Vagina (tissue), 2 donors: ENCODE measurements around the gene SOHLH2. TPM values are rescaled to one million over a fixed set of nuclear protein-coding genes. Genes with fewer than 3 reads are reported as not detected.

ENCODE experiments used
- DNase-seq, 2 donors: peaks; one replicate each; pipeline ENCODE4 v3.0.0-alpha.2; 2017; ENCODE audit errors: extremely low spot score in 2 of 2
- H3K27ac ChIP-seq: fragments of 200-600 bp; sonication (generic); one replicate; pipeline ENCODE4 v1.5.1; 2019
- H3K27me3 ChIP-seq: fragments of 200-600 bp; sonication (generic); one replicate; pipeline ENCODE4 v1.5.1; 2019
- H3K36me3 ChIP-seq, 2 donors: fragments of 200-600 bp; sonication (generic); one replicate each; pipeline ENCODE4 v1.5.1; 2017 to 2019
- H3K4me1 ChIP-seq: fragments of 200-600 bp; sonication (generic); one replicate; pipeline ENCODE4 v1.5.1; 2019
- H3K4me3 ChIP-seq, 2 donors: fragments of 200-600 bp; sonication (generic); 1 replicate in 1 of 2; 2 replicates in 1 of 2; pipeline ENCODE4 v1.5.1; 2016 to 2019
- H3K9me3 ChIP-seq: fragments of 200-600 bp; sonication (generic); one replicate; pipeline ENCODE4 v1.5.1; 2019
- POLR2A ChIP-seq, 2 donors: fragments of 450-650 bp; IDR thresholded peaks; one replicate each; pipeline ENCODE4 v1.6.1; 2017; ENCODE audit warnings: antibody characterized with exemption in 2 of 2, mild to moderate bottlenecking in 2 of 2, moderate library complexity in 2 of 2
- POLR2AphosphoS5 ChIP-seq, 2 donors: sonication (generic); formaldehyde crosslinking; IDR thresholded peaks; one replicate each; pipeline ENCODE4 v1.9.0; 2017; ENCODE audit warnings: antibody characterized with exemption in 2 of 2, mild to moderate bottlenecking in 2 of 2, low read depth in 1 of 2; ENCODE audit not compliant: insufficient read depth in 1 of 2
- intact Hi-C: fragments of 100-400 bp; cut with DNase I; formaldehyde crosslinking; loops from one replicate; pipeline ENCODE4 v1.15.1; 2023
- total RNA-seq: library from RNA; depleted of rRNA; stranded (reverse); fragments of >200 nt; gene quantifications from one replicate; pipeline ENCODE4 v1.2.3, GENCODE V29; 2016
- TF ChIP-seq, protein P1 (sequence below), 3 experiments: fragments of 450-650 bp in 2 of 3; fragments of 200-600 bp in 1 of 3; sonication (generic) in 1 of 3; IDR thresholded peaks; one replicate each; pipeline ENCODE4 v1.5.1; 2017 to 2019; ENCODE audit warnings: antibody characterized with exemption in 3 of 3, mild to moderate bottlenecking in 2 of 3, moderate library complexity in 2 of 3

The SOHLH2 gene
- total RNA-seq, 1 donor from 2014 or later, result not detected

DNA sequence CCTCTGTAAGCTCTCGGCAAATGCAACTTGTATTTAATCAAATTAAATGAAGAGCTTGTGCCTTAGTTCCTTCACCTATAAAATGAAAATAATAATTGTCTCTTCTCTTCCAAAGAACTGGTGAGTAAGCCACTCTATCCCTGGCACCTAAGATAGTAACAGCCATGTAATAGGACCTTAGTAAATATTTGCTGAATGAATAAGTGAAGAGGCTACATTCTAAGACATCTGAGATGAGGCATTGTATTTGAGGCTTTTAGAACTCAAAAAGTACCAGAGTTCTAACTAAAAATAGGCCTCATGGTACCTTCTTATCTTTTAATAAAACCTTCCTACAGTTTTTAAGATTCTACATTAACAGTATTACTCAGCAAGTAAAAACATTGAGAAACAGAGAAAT lies 65.9 kb downstream of the SOHLH2 start:
- DNase-seq, result no peak
- Histone ChIP-seq H3K27ac (no peak overlapping the region), H3K9me3 (no peaks in the 10 kb centered on the region), H3K4me3 (no peak overlapping the region), H3K4me1 (no peaks in the 10 kb centered on the region), H3K27me3 (no peaks in the 10 kb centered on the region), H3K36me3 (no peaks in the 10 kb centered on the region)
- TF ChIP-seq, protein P1, sequence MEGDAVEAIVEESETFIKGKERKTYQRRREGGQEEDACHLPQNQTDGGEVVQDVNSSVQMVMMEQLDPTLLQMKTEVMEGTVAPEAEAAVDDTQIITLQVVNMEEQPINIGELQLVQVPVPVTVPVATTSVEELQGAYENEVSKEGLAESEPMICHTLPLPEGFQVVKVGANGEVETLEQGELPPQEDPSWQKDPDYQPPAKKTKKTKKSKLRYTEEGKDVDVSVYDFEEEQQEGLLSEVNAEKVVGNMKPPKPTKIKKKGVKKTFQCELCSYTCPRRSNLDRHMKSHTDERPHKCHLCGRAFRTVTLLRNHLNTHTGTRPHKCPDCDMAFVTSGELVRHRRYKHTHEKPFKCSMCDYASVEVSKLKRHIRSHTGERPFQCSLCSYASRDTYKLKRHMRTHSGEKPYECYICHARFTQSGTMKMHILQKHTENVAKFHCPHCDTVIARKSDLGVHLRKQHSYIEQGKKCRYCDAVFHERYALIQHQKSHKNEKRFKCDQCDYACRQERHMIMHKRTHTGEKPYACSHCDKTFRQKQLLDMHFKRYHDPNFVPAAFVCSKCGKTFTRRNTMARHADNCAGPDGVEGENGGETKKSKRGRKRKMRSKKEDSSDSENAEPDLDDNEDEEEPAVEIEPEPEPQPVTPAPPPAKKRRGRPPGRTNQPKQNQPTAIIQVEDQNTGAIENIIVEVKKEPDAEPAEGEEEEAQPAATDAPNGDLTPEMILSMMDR (IDR thresholded peaks at IDR 0.05), result no peak
- TF ChIP-seq POLR2AphosphoS5 (IDR thresholded peaks at IDR 0.05; ENCODE audit: insufficient read depth in 1 of 2, low read depth in 1 of 2), result no peak
- no peak for TF ChIP-seq POLR2A (IDR thresholded peaks at IDR 0.05)
- intact Hi-C loops, result no loop called here

DNA sequence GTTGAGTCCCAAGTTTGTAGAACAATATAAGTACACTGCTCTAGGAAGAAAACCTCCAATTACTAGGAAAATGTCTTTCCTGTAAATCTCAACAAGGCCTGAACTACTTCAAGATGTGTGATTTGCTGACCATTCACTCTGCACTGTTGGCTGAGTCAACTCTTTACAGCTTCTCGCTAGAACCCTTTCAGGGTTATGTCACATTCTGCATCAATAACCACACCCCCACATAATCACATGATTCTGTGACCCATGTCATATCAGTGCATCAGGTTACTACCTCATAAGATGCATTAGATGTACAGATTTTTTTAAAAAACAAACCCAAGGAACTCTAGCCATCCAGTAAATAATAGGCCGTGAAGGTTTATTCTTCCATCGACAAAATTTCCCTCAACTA lies 67.0 kb downstream of the SOHLH2 start:
- intact Hi-C loops, result no loop called here
- TF ChIP-seq POLR2AphosphoS5 (IDR thresholded peaks at IDR 0.05; ENCODE audit: insufficient read depth in 1 of 2, low read depth in 1 of 2) (no peak), POLR2A (IDR thresholded peaks at IDR 0.05) (no peak)
- TF ChIP-seq, protein P1 (IDR thresholded peaks at IDR 0.05), result no peak

DNA sequence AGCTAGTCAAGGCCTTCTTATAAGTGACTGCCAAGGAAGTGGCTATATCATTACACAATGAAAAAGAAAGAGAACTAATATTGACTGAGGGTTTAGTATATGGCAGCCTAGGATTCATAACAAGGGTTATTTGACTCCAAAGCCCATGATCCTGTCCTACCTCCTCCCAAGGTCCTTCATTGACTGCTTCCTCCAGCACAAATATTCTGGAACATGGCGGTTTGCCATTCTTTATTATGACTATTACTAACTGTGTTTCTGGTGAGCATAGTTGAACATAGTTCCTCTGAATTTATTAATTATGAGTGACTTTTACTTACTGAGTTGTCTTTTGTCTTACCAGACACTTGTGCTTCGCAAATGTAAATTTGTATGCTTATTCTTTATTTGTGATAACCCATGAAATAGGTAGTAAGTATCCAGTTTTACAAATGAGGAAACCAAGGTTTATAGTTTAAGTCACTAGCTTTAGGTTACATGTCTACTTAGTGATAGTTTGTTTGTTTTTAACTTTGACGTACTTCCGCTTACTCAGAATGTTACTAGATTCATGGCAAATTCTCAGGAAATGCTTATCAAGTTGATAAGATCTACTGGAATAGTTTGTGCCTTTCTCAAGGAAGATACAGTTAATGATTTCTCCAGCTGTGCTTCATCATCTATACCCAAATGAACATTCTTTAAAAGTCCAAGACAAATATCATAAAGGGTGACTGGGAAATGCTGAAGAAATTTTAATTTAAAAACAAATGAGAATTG lies 67.7 kb downstream of the SOHLH2 start:
- no peak for DNase-seq
- Histone ChIP-seq H3K9me3 (no peaks in the 10 kb centered on the region), H3K27ac (no peak overlapping the region), H3K4me3 (no peak overlapping the region), H3K27me3 (no peaks in the 10 kb centered on the region), H3K36me3 (no peaks in the 10 kb centered on the region), H3K4me1 (no peaks in the 10 kb centered on the region)
- intact Hi-C loops, result no loop called here
- TF ChIP-seq, protein P1 (IDR thresholded peaks at IDR 0.05), result no peak
- TF ChIP-seq POLR2A (IDR thresholded peaks at IDR 0.05) (no peak), POLR2AphosphoS5 (IDR thresholded peaks at IDR 0.05; ENCODE audit: insufficient read depth in 1 of 2, low read depth in 1 of 2) (no peak)

More for the DNA sequence above, 67.0 kb downstream of the SOHLH2 start:
- H3K9me3 ChIP-seq, result no peaks in the 10 kb centered on the region
- no peak overlapping the region for H3K4me3 ChIP-seq
- H3K27ac ChIP-seq, result no peak overlapping the region
- no peaks in the 10 kb centered on the region for H3K36me3 ChIP-seq
- H3K4me1 ChIP-seq, result no peaks in the 10 kb centered on the region
- DNase-seq, result no peak
- no peaks in the 10 kb centered on the region for H3K27me3 ChIP-seq

DNA sequence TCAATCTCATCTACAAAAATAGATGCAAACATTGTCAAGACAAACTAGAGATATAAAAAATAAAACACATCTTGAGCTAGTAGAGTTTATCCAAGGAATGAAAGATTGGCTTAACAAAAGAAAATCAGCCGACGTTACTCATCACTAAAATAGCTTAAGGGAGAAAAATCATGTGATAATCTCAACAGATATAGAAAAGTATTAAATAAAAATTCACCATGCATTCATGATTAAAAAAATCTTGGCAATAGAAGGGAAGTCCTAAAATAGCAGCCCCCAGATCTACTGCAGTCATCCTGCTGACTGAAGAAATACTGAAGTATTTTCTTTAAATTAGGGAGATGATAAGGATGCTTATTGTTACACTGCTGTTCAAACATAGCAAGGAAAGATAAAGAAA lies 70.6 kb downstream of the SOHLH2 start:
- Histone ChIP-seq H3K4me1 (no peaks in the 10 kb centered on the region), H3K9me3 (no peaks in the 10 kb centered on the region), H3K27ac (no peak overlapping the region), H3K36me3 (no peaks in the 10 kb centered on the region), H3K4me3 (no peak overlapping the region), H3K27me3 (no peaks in the 10 kb centered on the region)
- DNase-seq, result no peak
- TF ChIP-seq POLR2A (IDR thresholded peaks at IDR 0.05) (no peak), POLR2AphosphoS5 (IDR thresholded peaks at IDR 0.05; ENCODE audit: insufficient read depth in 1 of 2, low read depth in 1 of 2) (no peak)
- TF ChIP-seq, protein P1 (IDR thresholded peaks at IDR 0.05), result no peak
- intact Hi-C loops, result no loop called here

DNA sequence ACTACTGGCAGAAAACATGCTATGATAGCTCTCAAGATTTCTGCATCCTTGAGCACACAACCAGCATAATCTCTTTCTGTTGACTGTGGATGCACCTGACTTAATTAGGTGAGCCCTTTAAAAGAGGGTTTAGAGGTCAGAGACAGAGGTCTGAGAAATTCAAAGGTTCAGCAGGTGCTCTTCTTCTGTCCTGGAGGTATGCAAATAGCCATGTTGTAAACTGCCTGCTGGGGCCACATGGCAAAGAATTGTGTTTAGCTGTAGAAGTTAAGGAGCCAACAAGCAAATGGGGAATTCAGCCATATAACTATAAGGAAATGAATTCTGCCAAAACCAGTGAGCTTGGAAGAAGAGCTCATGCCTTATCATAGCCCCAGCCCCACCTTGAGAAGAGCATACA lies 71.6 kb downstream of the SOHLH2 start:
- Histone ChIP-seq H3K4me1 (no peaks in the 10 kb centered on the region), H3K9me3 (no peaks in the 10 kb centered on the region), H3K4me3 (no peak overlapping the region), H3K27ac (no peak overlapping the region), H3K27me3 (no peaks in the 10 kb centered on the region), H3K36me3 (no peaks in the 10 kb centered on the region)
- intact Hi-C loops, result no loop called here
- TF ChIP-seq, protein P1 (IDR thresholded peaks at IDR 0.05), result no peak
- no peak for TF ChIP-seq POLR2A (IDR thresholded peaks at IDR 0.05)
- no peak for TF ChIP-seq POLR2AphosphoS5 (IDR thresholded peaks at IDR 0.05; ENCODE audit: insufficient read depth in 1 of 2, low read depth in 1 of 2)
- no peak for DNase-seq
